ENCODE results near the gene ASIP.
"Not testable (repeated sequence)": the region's sequence is repeated elsewhere in the genome, so short reads cannot be mapped to it uniquely, and the experiment has no call there.

ASIP gene

DNA sequence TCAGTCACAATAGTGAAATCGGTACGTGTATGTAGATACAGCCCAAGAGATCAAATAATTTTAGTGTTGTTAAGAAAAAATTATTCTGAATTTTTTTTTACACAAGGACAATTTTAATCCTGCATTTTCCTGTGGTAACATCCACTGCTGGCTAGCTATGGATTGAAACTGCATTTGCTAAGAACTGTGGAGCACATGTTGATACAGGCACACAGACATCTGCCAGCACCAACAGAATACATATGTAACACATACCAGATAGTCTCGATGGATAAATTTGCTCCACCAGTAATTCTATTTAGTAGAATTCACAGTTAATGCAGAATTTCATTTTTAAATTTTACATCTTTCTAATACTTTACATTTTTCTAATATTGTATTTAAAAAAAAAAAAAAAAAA lies 2.2 kb downstream of the ASIP start:
- DNase-seq = no peak

GRCh38 chr20:34246126-34246626 lies 5.0 kb downstream of the ASIP start:
- DNase-seq = no peak

GRCh38 chr20:34249291-34249690 lies 8.1 kb downstream of the ASIP start:
- peak; percentile 31 for DNase-seq

DNA sequence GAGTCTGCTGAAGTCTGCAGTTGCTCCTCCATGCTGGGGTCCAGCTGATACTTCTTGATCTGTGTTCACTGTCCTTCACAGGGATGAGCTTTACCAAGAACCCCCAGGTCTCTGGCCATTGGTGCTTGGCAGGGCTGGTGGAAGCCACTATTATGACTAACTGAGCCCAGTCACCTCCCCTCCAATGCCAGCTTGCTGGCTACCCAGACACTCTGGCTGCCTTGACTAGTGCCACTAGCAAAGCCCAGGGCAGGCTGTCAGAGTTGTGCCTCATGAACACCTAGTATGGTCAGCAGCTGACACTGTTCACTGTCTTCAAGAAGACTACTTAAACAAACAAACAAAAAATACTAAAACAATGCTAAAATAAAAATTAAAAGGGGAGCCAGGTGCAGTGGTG lies 8.8 kb downstream of the ASIP start:
- DNase-seq = no peak

DNA sequence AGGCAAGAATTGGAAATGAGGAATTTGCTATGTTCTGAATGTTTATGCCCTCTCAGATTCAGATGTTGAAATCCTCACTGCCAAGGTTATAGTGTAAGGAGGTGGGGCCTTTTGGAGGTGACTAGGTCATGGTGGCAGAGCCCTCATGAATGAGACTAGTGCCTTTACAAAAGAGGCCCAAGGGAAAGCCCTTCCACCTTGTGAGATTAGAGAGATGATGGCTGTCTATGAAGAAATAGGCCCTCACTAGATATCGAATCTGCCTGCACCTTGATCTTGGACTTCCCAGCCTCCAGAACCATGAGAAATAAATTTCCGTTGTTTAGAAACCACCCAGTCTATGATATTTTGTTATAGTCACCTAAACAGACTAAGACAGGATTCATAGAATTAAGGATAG lies 10.4 kb downstream of the ASIP start:
- no peak for DNase-seq

DNA sequence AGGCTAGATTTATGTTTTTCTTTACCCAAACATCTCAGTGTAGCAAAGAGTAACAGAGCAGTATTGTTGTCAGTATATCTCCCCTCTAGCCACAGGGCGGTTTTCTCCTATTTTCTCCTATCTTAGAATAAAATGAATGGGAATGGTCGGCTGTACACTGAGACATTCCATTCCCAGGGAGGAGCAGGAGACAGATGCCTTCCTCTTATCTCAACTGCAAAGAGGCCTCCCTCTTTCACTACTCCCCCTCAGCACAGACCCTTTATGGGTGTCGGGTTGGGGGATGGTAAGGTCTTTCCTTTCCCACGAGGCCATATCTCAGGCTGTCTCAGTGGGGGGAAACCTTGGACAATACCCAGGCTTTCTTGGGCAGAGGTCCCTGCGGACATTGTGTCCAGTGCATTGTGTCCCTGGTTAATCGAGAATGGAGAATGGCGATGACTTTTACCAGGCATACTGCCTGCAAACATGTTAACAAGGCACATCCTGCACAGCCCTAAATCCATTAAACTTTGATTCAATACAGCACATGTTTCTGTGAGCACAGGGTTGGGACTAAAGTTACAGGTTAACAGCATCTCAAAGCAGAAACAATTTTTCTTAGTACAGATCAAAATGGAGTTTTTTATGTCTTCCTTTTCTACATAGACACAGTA lies 11.3 kb downstream of the ASIP start:
- not testable (repeated sequence) for DNase-seq

- DNase-seq = no peak
Measured at GRCh38 chr20:34254979-34255378, 13.8 kb downstream of the ASIP start.

DNA sequence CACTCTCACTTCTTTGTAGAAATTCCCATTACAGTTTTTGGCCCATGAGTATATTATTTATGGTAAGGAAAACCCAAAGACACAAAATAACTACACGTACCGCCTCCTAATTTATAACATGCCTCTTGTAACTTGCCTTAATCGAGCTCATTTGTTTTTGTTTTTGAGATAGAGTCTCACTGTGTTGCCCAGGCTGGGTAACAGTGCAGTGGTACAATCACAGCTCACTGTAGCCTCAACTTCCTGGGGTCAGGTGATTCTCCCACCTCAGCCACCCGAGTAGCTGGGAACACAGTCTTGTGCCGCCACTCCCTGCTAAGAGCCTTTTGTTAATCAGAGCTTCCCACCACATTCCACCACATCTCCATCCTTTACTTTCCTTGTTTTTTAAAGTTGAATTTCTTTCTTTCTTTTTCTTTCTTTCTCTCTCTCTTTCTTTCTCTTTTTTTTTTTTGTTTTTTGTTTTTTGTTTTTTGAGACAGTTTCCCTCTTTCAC lies 15.5 kb downstream of the ASIP start:
- DNase-seq = no peak

- DNase-seq = no peak
Measured at GRCh38 chr20:34260208-34260942, 19.2 kb downstream of the ASIP start.

DNA sequence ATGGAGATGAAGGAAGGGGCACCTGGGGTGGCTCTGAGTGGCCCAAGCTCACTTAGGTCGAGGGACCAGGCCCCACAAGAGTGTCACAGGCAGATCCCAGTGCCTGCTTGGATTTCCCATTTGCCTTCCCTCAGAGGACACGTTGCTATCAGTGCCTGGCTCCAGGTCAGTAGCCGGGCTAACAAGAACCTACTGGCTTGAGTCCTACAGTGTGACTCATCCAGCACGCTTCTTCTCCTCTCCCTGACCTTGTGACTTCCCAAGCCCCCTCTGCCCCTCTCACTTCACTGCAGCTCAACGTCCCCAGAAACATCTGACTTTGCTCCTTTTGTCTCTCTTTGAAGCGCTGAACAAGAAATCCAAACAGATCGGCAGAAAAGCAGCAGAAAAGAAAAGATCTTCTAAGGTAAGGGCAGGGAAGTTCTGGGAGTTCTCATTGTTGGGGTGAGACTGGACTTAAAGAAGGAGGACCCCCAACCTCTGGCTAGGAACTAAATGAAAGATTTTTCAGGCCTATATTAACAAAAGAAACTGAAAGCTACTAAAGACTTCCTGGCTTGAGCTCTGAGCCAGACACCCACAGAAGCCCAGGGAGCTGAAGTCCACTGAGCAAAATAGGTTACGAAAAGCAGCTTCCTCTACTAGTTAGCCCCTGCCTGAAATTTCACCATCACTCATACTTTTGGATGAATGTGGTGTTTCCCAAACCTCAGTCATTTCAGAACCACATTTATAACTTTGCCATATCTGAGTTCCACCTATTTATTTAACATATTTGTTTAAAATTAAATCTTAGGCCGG lies 21.5 kb downstream of the ASIP start:
- DNase-seq = no peak

GRCh38 chr20:34263468-34263867 lies 22.2 kb downstream of the ASIP start:
- DNase-seq = not testable (repeated sequence)

- no peak for DNase-seq
Measured at GRCh38 chr20:34264141-34264540, 22.9 kb downstream of the ASIP start.

- no peak for DNase-seq
Measured at GRCh38 chr20:34268145-34268544, 26.9 kb downstream of the ASIP start.

- no peak for DNase-seq
Measured at GRCh38 chr20:34268851-34269636, 27.8 kb downstream of the ASIP start.

DNA sequence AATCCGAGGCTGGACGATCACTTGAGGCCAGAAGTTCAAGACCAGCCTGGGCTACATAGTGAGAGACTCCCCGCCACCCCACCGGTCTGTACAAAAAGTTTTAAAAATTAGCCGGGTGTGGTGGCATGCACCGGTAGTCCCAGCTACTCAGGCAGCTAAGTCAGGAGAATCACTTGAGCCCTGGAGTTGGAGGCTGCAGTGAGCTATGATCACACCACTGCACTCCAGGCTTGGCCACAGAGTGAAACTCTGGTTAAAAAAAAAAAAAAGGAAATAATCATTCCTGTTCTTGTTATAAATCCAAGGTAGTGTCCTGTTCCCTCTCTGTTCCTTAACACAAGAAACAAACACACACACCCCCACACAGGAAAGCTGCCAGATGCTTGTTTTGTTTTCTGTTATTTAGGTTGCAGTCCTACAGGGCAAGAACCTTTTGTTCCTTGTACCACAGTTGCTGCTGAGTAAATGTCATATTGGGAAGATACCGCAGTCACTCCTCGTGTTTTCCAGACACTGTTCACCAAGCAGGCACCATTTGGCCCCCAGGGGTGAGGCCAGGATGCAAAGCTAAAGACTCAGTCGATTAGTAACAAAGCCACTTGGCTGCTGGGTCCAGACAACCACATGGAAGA lies 28.9 kb downstream of the ASIP start:
- DNase-seq = no peak

DNA sequence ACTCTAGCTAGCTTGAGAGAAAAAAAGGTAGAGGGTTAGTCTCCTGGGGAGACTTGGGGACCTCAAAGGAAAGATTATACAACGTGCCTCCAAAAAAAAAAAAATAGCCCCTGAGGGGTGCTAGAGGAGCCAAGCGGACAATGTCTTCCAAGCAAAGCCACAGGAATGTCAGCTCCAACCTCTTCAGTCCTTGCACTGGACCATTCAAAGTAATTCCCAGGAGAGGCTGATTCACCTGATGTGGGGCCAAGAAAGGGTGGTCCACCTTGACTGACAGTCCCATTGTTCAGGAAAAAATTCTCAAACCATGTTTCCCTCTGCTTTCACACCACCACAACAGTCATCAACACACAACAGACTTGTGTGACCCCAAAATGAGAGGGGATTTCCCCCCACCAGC lies 30.7 kb downstream of the ASIP start:
- no peak for DNase-seq

DNA sequence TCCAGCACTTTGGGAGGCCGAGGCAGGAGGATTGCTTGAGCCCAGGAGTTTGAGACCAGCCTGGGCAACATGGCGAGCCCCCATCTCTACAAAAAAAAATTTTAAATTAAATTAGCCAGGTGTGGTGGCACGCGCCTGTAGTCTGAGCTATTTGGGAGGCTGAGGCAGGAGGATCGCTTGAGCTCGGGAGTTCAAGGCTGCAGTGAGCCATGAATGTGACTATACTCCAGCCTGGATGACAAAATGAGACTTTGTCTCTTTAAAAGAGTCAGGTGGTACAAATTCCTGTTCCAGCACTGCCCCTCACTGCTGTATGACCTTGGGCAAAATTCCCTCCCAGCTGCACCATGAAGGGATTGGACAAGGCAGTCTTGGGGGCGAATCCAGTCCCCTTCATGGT lies 33.5 kb downstream of the ASIP start:
- DNase-seq = no peak

DNA sequence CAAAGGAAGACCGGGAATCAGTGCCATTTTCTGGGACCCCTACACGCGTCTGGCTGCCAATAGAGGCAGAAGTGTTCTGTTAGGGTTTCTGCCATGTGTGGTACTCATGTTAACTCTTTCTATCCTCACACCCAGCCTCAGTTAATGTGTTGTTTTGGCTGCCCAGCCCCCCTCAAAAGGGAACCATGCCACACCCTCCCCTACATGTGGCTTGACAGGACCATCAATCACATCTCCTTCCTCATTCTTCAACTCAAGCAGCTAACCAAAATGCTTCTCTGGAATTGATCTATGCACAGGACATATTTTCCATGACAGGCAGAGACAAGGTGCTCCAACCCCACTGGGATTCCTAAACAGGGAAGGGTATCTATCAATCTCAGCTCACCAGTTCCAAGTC lies 40.0 kb downstream of the ASIP start:
- DNase-seq = no peak

GRCh38 chr20:34282041-34282440 lies 40.8 kb downstream of the ASIP start:
- no peak for DNase-seq

GRCh38 chr20:34283844-34284243 lies 42.6 kb downstream of the ASIP start:
- DNase-seq = no peak

GRCh38 chr20:34285450-34285849 lies 44.2 kb downstream of the ASIP start:
- no peak for DNase-seq

DNA sequence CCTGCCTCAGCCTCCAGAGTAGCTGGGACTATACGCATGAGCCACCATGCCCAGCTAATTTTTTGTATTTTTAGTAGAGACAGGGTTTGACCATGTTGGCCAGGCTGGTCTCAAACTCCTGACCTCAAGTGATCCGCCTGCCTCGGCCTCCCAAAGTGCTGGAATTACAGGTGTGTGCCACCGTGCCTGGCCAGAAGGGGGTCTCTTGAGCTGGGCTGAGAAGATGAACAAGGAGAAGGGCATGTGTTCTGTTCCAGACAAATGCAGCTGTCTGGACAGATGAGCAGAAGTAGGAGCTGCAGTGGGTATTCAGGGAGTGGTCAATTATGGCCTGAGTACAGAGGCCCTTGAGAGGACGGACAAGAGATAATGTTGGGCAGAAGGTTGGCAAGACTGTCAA lies 46.3 kb downstream of the ASIP start:
- not testable (repeated sequence) for DNase-seq

All from stimulated activated CD4-positive, alpha-beta T cell treated with anti-CD3 and anti-CD28 coated beads, Interleukin-1b, Interleukin-23, amount 100 ng/mL, for 48 hours (primary cell).